ENCODE measurements around the gene ZNF469.

Gene ZNF469

GRCh38 chr16:88382491-88383400, at the start of gene ZNF469:
ZNF469 (plus strand) TSS chr16:88382959; CDS start chr16:88427471, 44,512 bp downstream.
- DNase-seq = no peak

GRCh38 chr16:88333848-88334777, 48.6 kb upstream of the ZNF469 start:
- no peak for DNase-seq

GRCh38 chr16:88334778-88335720, 47.7 kb upstream of the ZNF469 start:
- DNase-seq = no peak

GRCh38 chr16:88337021-88337420, 45.7 kb upstream of the ZNF469 start:
- DNase-seq = no peak

GRCh38 chr16:88337538-88337937, 45.2 kb upstream of the ZNF469 start:
- no peak for DNase-seq

- DNase-seq = no peak
Observed at GRCh38 chr16:88338111-88338510, 44.6 kb upstream of the ZNF469 start.

GRCh38 chr16:88338896-88339295, 43.9 kb upstream of the ZNF469 start:
- no peak for DNase-seq

GRCh38 chr16:88339930-88340754, 42.6 kb upstream of the ZNF469 start:
- no peak for DNase-seq

- no peak for DNase-seq
Observed at GRCh38 chr16:88340755-88341150, 42.0 kb upstream of the ZNF469 start.

- no peak for DNase-seq
Observed at GRCh38 chr16:88341551-88342290, 41.0 kb upstream of the ZNF469 start.

- DNase-seq = no peak
Observed at GRCh38 chr16:88342491-88342890, 40.3 kb upstream of the ZNF469 start.

- no peak for DNase-seq
Observed at GRCh38 chr16:88343271-88343791, 39.4 kb upstream of the ZNF469 start.

GRCh38 chr16:88344411-88345030, 38.2 kb upstream of the ZNF469 start:
- no peak for DNase-seq

GRCh38 chr16:88345031-88345720, 37.6 kb upstream of the ZNF469 start:
- DNase-seq = no peak

- DNase-seq = no peak
Observed at GRCh38 chr16:88345721-88346560, 36.8 kb upstream of the ZNF469 start.

GRCh38 chr16:88346680-88347505, 35.9 kb upstream of the ZNF469 start:
- DNase-seq = no peak

- DNase-seq = no peak
Observed at GRCh38 chr16:88347656-88348376, 34.9 kb upstream of the ZNF469 start.

Data from amniotic stem cell (primary cell).